ENCODE measurements around the gene DUSP9. TPM values are rescaled to one million over a fixed set of nuclear protein-coding genes. Genes with fewer than 3 reads are reported as not detected.

Gene DUSP9
- total RNA-seq, 1 donor from 2014 or later: 0.20 TPM

DNA sequence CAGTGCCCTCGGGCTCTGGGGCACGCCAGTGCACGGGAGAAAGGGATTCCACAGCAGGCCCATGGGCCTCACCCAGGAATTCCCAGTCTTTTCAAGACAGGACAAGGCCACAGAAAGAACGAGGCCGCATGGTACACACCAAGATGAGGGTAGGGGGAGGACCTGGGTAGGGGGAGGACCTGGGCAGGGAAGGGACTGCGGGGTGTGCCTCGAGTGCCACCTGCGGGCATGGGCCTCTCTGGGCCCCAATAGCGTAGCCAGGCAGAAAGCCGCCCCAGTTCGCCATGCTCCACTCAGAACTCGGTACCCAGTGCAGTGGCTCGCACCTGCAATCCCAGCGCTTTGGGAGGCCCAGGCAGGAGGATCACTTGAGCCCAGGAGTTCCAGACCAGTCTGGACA lies 14.0 kb upstream of the DUSP9 start:
- H3K36me3 Mint-ChIP-seq (ENCODE audit: low read depth, unreplicated experiment): no peaks in the 10 kb centered on the region
- no peak overlapping the region for H3K4me3 ChIP-seq (ENCODE audit: insufficient read depth, low read depth, low read length)

DNA sequence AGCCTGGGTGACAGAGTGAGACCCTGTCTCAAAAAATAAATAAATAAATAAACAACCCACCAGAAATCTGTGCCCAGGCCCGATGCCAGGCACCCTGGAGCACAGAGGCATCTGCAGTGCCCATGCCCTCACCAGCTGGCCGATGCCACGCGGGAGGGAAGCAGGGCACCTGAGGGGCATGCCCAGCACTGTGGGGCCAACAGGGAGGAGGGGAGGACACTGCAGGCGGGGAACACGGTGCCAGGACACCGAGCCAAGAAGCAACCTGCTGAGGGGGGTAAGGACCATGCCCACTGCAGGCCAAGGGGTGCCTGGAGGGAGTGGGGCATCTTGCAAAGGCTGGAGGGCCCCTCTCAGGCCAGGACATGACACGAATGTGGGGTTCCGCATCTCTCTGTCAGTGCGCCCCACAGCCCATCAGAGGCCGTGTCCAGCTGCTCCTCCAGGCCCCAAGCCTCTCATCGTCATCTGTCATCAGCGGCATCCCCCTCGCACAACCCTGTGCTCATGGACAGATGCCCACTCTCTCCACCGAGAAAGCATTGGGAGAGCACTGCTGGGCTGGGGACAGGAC lies 13.3 kb upstream of the DUSP9 start:
- Histone ChIP-seq H2AFZ (ENCODE audit: low read depth, low read length) (no peak overlapping the region), H3K36me3 (ENCODE audit: insufficient read depth, low read length) (no peaks in the 10 kb centered on the region), H3K9ac (ENCODE audit: low read length) (no peak overlapping the region), H3K27me3 (ENCODE audit: insufficient read depth, low read length) (no peaks in the 10 kb centered on the region), H3K4me3 (ENCODE audit: insufficient read depth, low read depth, low read length) (no peak overlapping the region), H3K79me2 (ENCODE audit: insufficient read depth, low read length) (no peaks in the 10 kb centered on the region), H3K4me2 (ENCODE audit: low read length) (no peak overlapping the region), H3K4me1 (ENCODE audit: insufficient read depth, low read length) (no peaks in the 10 kb centered on the region), H3K9me3 (ENCODE audit: insufficient read depth, low read depth, low read length) (no peaks in the 10 kb centered on the region), H4K20me1 (ENCODE audit: insufficient read depth, low read length) (no peaks in the 10 kb centered on the region), H3K27ac (ENCODE audit: low read depth, low read length) (no peak overlapping the region)
- H3K27ac Mint-ChIP-seq (ENCODE audit: unreplicated experiment): no peak overlapping the region
- H3K9me3 Mint-ChIP-seq (ENCODE audit: unreplicated experiment): peaks cover 6% of the 10 kb centered on the region
- H3K4me1 Mint-ChIP-seq (ENCODE audit: low read depth, unreplicated experiment): no peaks in the 10 kb centered on the region
- peaks cover 43% of the 10 kb centered on the region for H3K27me3 Mint-ChIP-seq (ENCODE audit: low read depth, unreplicated experiment)
- FAIRE-seq (no peak), DNase-seq (ENCODE audit: low read depth) (no peak)
- no peak overlapping the region for H3K4me3 Mint-ChIP-seq (ENCODE audit: unreplicated experiment)
- H3K36me3 Mint-ChIP-seq (ENCODE audit: low read depth, unreplicated experiment): no peaks in the 10 kb centered on the region
- TF ChIP-seq EZH2 (IDR thresholded peaks at IDR 0.05; ENCODE audit: insufficient read depth, low read length): no peak
- TF ChIP-seq, protein P1, sequence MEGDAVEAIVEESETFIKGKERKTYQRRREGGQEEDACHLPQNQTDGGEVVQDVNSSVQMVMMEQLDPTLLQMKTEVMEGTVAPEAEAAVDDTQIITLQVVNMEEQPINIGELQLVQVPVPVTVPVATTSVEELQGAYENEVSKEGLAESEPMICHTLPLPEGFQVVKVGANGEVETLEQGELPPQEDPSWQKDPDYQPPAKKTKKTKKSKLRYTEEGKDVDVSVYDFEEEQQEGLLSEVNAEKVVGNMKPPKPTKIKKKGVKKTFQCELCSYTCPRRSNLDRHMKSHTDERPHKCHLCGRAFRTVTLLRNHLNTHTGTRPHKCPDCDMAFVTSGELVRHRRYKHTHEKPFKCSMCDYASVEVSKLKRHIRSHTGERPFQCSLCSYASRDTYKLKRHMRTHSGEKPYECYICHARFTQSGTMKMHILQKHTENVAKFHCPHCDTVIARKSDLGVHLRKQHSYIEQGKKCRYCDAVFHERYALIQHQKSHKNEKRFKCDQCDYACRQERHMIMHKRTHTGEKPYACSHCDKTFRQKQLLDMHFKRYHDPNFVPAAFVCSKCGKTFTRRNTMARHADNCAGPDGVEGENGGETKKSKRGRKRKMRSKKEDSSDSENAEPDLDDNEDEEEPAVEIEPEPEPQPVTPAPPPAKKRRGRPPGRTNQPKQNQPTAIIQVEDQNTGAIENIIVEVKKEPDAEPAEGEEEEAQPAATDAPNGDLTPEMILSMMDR (IDR thresholded peaks at IDR 0.05; ENCODE audit: insufficient read depth, low read depth, low read length): no peak

More for the DNA sequence above, 14.0 kb upstream of the DUSP9 start:
- no peaks in the 10 kb centered on the region for H3K36me3 ChIP-seq (ENCODE audit: insufficient read depth, low read length)
- Mint-ChIP-seq H3K9me3 (ENCODE audit: unreplicated experiment) (peaks cover 6% of the 10 kb centered on the region), H3K27me3 (ENCODE audit: low read depth, unreplicated experiment) (peaks cover 43% of the 10 kb centered on the region), H3K27ac (ENCODE audit: unreplicated experiment) (no peak overlapping the region), H3K4me3 (ENCODE audit: unreplicated experiment) (no peak overlapping the region), H3K4me1 (ENCODE audit: low read depth, unreplicated experiment) (no peaks in the 10 kb centered on the region)
- no peaks in the 10 kb centered on the region for H3K79me2 ChIP-seq (ENCODE audit: insufficient read depth, low read length)
- no peak overlapping the region for H3K9ac ChIP-seq (ENCODE audit: low read length)
- no peak overlapping the region for H3K4me2 ChIP-seq (ENCODE audit: low read length)
- DNase-seq (ENCODE audit: low read depth) (no peak), FAIRE-seq (no peak)
- H3K27me3 ChIP-seq (ENCODE audit: insufficient read depth, low read length): no peaks in the 10 kb centered on the region
- H3K4me1 ChIP-seq (ENCODE audit: insufficient read depth, low read length): no peaks in the 10 kb centered on the region
- H3K27ac ChIP-seq (ENCODE audit: low read depth, low read length): no peak overlapping the region
- TF ChIP-seq EZH2 (IDR thresholded peaks at IDR 0.05; ENCODE audit: insufficient read depth, low read length): no peak
- TF ChIP-seq, protein P1 (IDR thresholded peaks at IDR 0.05; ENCODE audit: insufficient read depth, low read depth, low read length): no peak
- no peaks in the 10 kb centered on the region for H4K20me1 ChIP-seq (ENCODE audit: insufficient read depth, low read length)
- no peaks in the 10 kb centered on the region for H3K9me3 ChIP-seq (ENCODE audit: insufficient read depth, low read depth, low read length)
- no peak overlapping the region for H2AFZ ChIP-seq (ENCODE audit: low read depth, low read length)

DNA sequence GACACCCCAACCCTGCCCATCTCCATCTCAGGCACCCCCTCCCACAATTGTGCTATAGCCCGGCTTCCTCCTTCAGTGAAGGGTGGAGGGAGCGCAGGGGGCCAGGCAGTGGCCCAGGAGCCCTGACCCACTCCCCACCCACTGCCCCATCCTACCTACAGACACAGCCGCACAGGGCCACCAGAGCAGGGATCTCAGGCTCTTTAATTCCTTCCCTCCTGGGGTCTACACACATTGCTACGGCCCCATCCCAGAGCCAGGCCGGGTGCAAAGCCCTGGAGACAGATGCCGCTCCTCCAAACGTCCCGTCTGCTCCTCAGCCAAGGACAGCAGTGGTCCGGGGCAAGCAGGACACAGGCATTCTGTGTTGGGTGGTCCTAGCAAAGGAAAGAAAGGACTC lies 12.8 kb upstream of the DUSP9 start:
- peaks cover 6% of the 10 kb centered on the region for H3K9me3 Mint-ChIP-seq (ENCODE audit: unreplicated experiment)

More for the DNA sequence above, 12.8 kb upstream of the DUSP9 start:
- Mint-ChIP-seq H3K27me3 (ENCODE audit: low read depth, unreplicated experiment) (peaks cover 45% of the 10 kb centered on the region), H3K4me3 (ENCODE audit: unreplicated experiment) (no peak overlapping the region), H3K4me1 (ENCODE audit: low read depth, unreplicated experiment) (no peaks in the 10 kb centered on the region), H3K27ac (ENCODE audit: unreplicated experiment) (no peak overlapping the region), H3K36me3 (ENCODE audit: low read depth, unreplicated experiment) (no peaks in the 10 kb centered on the region)
- no peaks in the 10 kb centered on the region for H4K20me1 ChIP-seq (ENCODE audit: insufficient read depth, low read length)
- H2AFZ ChIP-seq (ENCODE audit: low read depth, low read length): no peak overlapping the region
- H3K9me3 ChIP-seq (ENCODE audit: insufficient read depth, low read depth, low read length): no peaks in the 10 kb centered on the region
- no peaks in the 10 kb centered on the region for H3K4me1 ChIP-seq (ENCODE audit: insufficient read depth, low read length)
- no peak for TF ChIP-seq EZH2 (IDR thresholded peaks at IDR 0.05; ENCODE audit: insufficient read depth, low read length)
- TF ChIP-seq, protein P1 (IDR thresholded peaks at IDR 0.05; ENCODE audit: insufficient read depth, low read depth, low read length): no peak
- no peaks in the 10 kb centered on the region for H3K27me3 ChIP-seq (ENCODE audit: insufficient read depth, low read length)
- no peaks in the 10 kb centered on the region for H3K79me2 ChIP-seq (ENCODE audit: insufficient read depth, low read length)
- DNase-seq (ENCODE audit: low read depth) (no peak), FAIRE-seq (no peak)
- H3K9ac ChIP-seq (ENCODE audit: low read length): no peak overlapping the region
- H3K4me3 ChIP-seq (ENCODE audit: insufficient read depth, low read depth, low read length): no peak overlapping the region
- H3K36me3 ChIP-seq (ENCODE audit: insufficient read depth, low read length): no peaks in the 10 kb centered on the region
- no peak overlapping the region for H3K4me2 ChIP-seq (ENCODE audit: low read length)
- H3K27ac ChIP-seq (ENCODE audit: low read depth, low read length): no peak overlapping the region

Measured in astrocyte (in vitro differentiated cells and primary cell).